ENCODE results near the gene PLXNA3. TPM values are rescaled to one million over a fixed set of nuclear protein-coding genes. Genes with fewer than 3 reads are reported as not detected.

The PLXNA3 gene
- total and polyA plus RNA-seq, 2 experiments from 2014 or later, result 2.7 to 5.4 TPM

DNA sequence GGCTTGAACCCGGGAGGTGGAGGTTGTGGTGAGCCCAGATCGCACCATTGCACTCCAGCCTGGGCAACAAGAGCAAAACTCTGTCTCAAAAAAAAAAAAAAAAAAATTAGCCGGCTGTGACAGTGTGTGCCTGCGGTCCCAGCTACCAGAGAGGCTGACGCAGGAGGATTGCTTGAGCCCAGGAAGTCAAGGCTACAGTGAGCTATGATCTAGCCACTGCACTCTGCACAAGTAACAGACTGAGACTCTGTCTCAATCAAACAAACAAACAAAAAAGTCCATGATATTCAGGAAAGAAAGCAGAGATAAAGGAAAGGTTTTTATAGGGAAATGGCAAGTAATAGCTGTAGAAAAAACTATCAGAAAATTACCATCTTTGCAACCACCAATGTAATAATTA lies 23.1 kb downstream of the PLXNA3 start (continued):
- TF ChIP-seq, protein P1, sequence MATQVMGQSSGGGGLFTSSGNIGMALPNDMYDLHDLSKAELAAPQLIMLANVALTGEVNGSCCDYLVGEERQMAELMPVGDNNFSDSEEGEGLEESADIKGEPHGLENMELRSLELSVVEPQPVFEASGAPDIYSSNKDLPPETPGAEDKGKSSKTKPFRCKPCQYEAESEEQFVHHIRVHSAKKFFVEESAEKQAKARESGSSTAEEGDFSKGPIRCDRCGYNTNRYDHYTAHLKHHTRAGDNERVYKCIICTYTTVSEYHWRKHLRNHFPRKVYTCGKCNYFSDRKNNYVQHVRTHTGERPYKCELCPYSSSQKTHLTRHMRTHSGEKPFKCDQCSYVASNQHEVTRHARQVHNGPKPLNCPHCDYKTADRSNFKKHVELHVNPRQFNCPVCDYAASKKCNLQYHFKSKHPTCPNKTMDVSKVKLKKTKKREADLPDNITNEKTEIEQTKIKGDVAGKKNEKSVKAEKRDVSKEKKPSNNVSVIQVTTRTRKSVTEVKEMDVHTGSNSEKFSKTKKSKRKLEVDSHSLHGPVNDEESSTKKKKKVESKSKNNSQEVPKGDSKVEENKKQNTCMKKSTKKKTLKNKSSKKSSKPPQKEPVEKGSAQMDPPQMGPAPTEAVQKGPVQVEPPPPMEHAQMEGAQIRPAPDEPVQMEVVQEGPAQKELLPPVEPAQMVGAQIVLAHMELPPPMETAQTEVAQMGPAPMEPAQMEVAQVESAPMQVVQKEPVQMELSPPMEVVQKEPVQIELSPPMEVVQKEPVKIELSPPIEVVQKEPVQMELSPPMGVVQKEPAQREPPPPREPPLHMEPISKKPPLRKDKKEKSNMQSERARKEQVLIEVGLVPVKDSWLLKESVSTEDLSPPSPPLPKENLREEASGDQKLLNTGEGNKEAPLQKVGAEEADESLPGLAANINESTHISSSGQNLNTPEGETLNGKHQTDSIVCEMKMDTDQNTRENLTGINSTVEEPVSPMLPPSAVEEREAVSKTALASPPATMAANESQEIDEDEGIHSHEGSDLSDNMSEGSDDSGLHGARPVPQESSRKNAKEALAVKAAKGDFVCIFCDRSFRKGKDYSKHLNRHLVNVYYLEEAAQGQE (IDR thresholded peaks at IDR 0.05; ENCODE audit: unreplicated experiment), result no peak
- TF ChIP-seq, protein P2, sequence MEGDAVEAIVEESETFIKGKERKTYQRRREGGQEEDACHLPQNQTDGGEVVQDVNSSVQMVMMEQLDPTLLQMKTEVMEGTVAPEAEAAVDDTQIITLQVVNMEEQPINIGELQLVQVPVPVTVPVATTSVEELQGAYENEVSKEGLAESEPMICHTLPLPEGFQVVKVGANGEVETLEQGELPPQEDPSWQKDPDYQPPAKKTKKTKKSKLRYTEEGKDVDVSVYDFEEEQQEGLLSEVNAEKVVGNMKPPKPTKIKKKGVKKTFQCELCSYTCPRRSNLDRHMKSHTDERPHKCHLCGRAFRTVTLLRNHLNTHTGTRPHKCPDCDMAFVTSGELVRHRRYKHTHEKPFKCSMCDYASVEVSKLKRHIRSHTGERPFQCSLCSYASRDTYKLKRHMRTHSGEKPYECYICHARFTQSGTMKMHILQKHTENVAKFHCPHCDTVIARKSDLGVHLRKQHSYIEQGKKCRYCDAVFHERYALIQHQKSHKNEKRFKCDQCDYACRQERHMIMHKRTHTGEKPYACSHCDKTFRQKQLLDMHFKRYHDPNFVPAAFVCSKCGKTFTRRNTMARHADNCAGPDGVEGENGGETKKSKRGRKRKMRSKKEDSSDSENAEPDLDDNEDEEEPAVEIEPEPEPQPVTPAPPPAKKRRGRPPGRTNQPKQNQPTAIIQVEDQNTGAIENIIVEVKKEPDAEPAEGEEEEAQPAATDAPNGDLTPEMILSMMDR (conservative IDR thresholded peaks at IDR 0.05; ENCODE audit: low read depth in 2 of 2), result no peak
- no peak for TF ChIP-seq JUNB (IDR thresholded peaks at IDR 0.05; ENCODE audit: unreplicated experiment)

DNA sequence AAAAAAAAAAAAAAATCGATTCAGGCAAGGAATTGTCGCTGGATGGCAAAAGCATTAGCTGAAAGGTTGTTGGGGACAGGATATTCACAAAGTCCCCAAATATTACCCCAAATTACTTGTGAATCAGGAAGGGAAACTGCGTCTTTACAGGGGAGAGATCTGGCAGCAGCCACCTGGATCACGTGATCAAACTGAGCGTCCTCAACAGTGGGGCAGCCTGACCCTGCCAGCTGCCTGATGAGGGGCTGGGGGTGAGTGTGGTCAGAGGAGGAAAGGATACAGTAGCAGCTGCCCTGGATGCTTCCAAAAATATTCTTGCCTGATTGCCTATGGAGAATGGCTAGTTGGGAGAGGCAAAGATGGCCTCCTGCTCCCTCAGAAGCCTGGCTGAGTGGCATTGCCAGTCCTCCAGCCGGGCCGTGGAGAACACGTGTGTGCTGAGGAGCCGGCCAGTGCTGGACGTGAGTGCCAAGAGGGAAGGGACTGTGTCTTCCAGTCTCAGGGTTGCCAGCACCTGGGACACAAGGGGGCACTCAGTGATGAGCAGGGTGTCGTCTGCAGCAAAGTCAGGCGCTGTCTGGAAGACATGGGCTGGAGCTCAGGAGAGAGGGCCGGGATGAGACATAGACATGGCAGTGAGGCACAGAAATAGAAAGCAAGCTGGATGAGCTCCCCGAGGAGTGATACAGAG lies 24.0 kb downstream of the PLXNA3 start:
- Histone ChIP-seq H3K9me2 (ENCODE audit: insufficient read depth) (no peaks in the 10 kb centered on the region), H4K20me1 (replicated peaks; ENCODE audit: insufficient read depth) (no peaks in the 10 kb centered on the region; the same call in 1 of the 2 replicates), H3K79me2 (replicated peaks; ENCODE audit: insufficient read depth) (no peaks in the 10 kb centered on the region), H3K36me3 (ENCODE audit: insufficient read depth) (no peaks in the 10 kb centered on the region), H3K27ac (ENCODE audit: low read depth) (no peak overlapping the region), H3K4me3 (no peak overlapping the region), H3K4me1 (ENCODE audit: insufficient read depth) (no peaks in the 10 kb centered on the region), H3K27me3 (ENCODE audit: insufficient read depth) (no peaks in the 10 kb centered on the region), H2AFZ (no peak overlapping the region), H3F3A (replicated peaks; ENCODE audit: low read depth) (no peaks in the 10 kb centered on the region), H3K4me2 (no peak overlapping the region)
- Mint-ChIP-seq H3K4me3 (no peak overlapping the region; the same call in 2 of the 3 replicates), H3K4me1 (peaks cover 10% of the 10 kb centered on the region; the same call in 2 of the 3 replicates), H3K9me3 (no peaks in the 10 kb centered on the region), H3K36me3 (ENCODE audit: low read depth) (peaks cover 5% of the 10 kb centered on the region; the same call in 1 of the 3 replicates), H3K27ac (no peak overlapping the region), H3K27me3 (ENCODE audit: insufficient read depth, low read depth, poor library complexity) (peaks cover 7% of the 10 kb centered on the region)
- no peak for DNase-seq (ENCODE audit: low spot score)
- no peak for ATAC-seq
- no peak for TF ChIP-seq STAT1 (IDR thresholded peaks at IDR 0.05; ENCODE audit: unreplicated experiment)

DNA sequence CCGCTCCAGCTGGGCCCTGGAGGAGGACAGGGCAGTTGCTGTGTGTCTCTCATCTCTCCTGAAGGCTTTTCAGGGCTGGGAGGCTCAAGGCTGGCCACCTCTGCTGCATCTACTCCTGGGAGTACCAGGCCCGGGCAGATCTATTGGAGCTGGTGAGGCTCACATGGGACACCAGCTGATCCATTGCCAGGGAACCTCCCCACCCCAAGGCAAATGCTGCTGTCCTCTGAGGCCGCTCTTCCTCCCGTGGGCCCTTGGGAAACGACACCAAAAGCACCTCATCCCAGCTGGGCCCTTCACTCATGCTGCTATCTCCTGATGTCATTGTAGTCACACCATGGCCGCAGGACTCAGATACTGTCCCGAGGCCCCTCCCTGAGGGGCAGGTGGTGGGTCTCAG lies 24.7 kb downstream of the PLXNA3 start:
- H3K36me3 Mint-ChIP-seq (ENCODE audit: low read depth), result peaks cover 5% of the 10 kb centered on the region; the same call in 2 of the 3 replicates
- H3K79me2 ChIP-seq (replicated peaks; ENCODE audit: insufficient read depth), result no peaks in the 10 kb centered on the region
- no peak for DNase-seq (ENCODE audit: low spot score)
- H3K9me2 ChIP-seq (ENCODE audit: insufficient read depth), result no peaks in the 10 kb centered on the region
- H3K4me1 Mint-ChIP-seq, result peaks cover 10% of the 10 kb centered on the region; the same call in 2 of the 3 replicates
- H3K36me3 ChIP-seq (ENCODE audit: insufficient read depth), result no peaks in the 10 kb centered on the region
- H3K4me1 ChIP-seq (ENCODE audit: insufficient read depth), result no peaks in the 10 kb centered on the region
- H4K20me1 ChIP-seq (replicated peaks; ENCODE audit: insufficient read depth), result no peaks in the 10 kb centered on the region; the same call in 1 of the 2 replicates
- no peak overlapping the region for H2AFZ ChIP-seq
- H3K27me3 ChIP-seq (ENCODE audit: insufficient read depth), result no peaks in the 10 kb centered on the region
- H3K27ac ChIP-seq (ENCODE audit: low read depth), result no peak overlapping the region
- no peak overlapping the region for H3K4me2 ChIP-seq
- H3K4me3 ChIP-seq, result no peak overlapping the region
- peaks cover 9% of the 10 kb centered on the region for H3K27me3 Mint-ChIP-seq (ENCODE audit: insufficient read depth, low read depth, poor library complexity)
- H3F3A ChIP-seq (replicated peaks; ENCODE audit: low read depth), result no peaks in the 10 kb centered on the region
- no peaks in the 10 kb centered on the region for H3K9me3 Mint-ChIP-seq
- no peak overlapping the region for H3K4me3 Mint-ChIP-seq
- ATAC-seq, result no peak
- H3K27ac Mint-ChIP-seq, result no peak overlapping the region
- no peak for TF ChIP-seq POLR2AphosphoS5 (IDR thresholded peaks at IDR 0.05; ENCODE audit: low read depth)
- no peak for TF ChIP-seq EZH2phosphoT487 (IDR thresholded peaks at IDR 0.05; ENCODE audit: unreplicated experiment)
- TF ChIP-seq ZNF114 (CRISPR knock-in tag; IDR thresholded peaks at IDR 0.05), result no peak
- TF ChIP-seq, protein P2 (conservative IDR thresholded peaks at IDR 0.05; ENCODE audit: low read depth in 2 of 2), result no peak
- TF ChIP-seq ZNF331 (CRISPR knock-in tag; IDR thresholded peaks at IDR 0.05; ENCODE audit: low read depth), result no peak
- TF ChIP-seq, protein P3, sequence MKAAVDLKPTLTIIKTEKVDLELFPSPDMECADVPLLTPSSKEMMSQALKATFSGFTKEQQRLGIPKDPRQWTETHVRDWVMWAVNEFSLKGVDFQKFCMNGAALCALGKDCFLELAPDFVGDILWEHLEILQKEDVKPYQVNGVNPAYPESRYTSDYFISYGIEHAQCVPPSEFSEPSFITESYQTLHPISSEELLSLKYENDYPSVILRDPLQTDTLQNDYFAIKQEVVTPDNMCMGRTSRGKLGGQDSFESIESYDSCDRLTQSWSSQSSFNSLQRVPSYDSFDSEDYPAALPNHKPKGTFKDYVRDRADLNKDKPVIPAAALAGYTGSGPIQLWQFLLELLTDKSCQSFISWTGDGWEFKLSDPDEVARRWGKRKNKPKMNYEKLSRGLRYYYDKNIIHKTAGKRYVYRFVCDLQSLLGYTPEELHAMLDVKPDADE (IDR thresholded peaks at IDR 0.05), result no peak
- TF ChIP-seq, protein P1 (IDR thresholded peaks at IDR 0.05; ENCODE audit: unreplicated experiment), result no peak

Measured in GM23338 (cell line).